ENCODE measurements around the gene FAM219B.
"Not testable (repeated sequence)": the region's sequence is repeated elsewhere in the genome, so short reads cannot be mapped to it uniquely, and the experiment has no call there.

Gene FAM219B

DNA sequence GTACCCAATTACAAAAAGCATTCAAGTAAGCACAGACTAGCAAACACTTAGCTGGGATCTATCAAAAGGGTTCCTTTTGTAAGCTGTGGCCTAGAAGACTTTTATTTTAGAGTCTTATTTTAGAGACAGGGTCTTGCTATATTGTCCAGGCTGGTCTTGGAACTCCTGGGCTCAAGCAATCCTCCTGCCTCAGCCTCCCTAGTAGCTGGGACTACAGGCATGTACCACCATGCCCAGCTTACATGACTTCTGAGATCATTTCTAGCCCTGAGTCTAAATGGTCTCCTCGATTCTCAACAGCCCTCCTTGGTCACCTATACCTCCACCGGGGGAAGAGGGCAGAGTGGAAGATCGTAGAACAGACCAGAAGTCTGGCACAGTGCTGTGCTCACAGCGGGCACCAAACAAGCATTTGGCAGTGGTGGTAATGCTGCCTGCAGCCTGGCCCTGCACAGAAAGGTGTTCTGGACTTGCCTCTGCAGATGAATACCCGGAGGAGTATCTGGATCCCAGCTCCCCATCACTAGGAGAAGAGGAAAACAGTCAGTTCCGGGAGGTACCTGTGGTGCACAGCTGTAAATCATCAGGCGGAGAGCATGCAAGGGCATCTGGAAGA, 2.4 kb downstream of the FAM219B start:
- H3K4me3 ChIP-seq (ENCODE audit: low read depth, low read length): no peak overlapping the region

DNA sequence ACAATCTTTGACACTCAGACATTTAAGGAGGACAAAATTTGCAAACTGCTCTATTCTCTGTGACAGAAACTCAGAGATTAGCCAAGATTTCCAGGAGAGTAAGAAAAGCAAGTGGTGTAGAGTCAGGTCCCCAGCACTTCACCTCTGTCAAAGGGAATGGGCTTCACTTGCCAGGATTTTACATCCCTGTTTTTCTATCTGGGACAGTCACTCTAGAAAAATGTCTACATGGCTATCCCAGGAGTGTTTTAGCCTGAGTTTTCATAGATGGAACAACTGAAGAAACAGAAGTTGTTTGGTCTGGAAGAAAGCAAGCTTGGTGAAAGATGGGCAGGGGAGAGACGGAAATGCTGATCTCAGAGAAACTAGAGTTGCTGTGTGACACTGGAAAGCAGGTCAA, 3.0 kb downstream of the FAM219B start:
- no peak overlapping the region for H3K4me3 ChIP-seq (ENCODE audit: low read depth, low read length)

DNA sequence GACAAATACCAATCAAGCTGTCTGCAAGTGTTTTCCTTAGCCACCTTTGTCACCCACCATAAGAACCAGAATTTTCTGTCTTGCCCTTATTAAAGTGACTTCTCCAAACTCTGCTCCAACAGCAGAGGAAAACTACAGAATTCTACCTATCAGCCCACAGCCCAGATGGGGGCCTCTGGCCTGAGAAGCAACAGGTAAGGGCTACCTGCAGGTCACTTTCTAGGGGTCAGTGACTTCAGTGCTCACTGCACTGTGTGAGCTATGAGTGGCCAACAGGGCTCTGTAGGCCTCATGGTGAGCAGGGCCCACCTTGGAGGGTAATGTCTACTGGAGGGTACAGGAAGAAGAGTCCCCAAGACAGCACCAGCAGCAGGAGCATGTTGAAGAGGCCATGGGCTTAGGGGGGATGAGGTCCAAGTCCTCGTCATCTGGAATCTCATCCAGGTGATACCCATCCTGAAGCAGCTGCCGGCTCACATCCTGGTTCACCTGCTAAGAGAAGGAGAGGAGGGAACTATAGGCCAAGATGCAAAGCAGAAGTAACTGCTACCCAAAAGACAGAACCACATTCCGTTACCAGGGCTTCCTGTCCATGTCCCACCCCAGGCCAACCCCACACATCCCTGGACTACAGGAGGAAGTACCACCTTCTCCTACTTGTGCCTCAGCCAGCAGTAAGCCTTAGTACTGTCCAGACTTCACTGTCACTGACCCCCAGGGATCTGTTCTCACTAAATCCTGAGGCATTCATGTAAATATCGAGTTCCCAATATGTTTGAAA, 4.2 kb downstream of the FAM219B start:
- no peak overlapping the region for H3K4me3 ChIP-seq (ENCODE audit: low read depth, low read length)

DNA sequence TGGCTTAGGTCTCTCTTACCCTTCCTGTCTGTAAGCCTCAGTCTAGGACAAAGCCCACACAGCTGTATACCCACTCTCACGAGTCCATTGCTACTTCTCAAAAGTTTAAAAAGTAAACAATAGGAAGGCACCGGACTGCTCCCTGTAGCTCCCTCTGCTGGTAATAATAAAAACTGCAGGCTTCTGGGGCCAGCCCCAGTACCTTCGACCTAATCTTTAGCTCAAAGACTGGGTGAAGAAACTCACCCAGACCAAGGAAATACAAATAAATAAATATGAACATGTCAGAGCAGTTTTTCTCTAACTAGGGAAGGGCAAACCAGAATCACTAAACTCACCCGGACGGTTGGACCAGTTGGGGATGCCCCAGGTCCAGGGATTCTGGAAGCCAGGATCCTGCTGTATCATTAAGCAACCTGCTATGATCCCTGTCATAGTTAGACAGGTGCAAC, 5.0 kb downstream of the FAM219B start:
- H3K4me3 ChIP-seq (ENCODE audit: low read depth, low read length): no peak overlapping the region

DNA sequence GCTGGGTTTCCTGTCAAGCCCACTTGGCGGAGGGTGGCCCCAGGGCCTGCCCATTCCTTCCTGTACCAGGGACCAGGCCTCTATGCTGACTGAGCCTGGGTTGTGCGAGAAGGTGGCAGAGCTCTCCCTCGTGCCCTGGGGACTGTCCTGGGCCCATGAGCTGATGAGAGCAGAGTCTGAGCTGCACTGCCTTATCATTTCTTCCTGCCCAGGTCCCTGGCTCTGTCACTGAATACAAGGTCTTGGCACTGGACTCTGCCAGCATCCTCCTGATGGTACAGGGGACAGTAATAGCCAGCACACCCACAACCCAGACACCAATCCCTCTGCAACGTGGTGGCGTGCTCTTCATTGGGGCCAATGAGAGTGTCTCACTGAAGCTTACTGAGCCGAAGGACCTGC, 9.3 kb downstream of the FAM219B start:
- no peak overlapping the region for H3K4me3 ChIP-seq (ENCODE audit: low read depth, low read length)

DNA sequence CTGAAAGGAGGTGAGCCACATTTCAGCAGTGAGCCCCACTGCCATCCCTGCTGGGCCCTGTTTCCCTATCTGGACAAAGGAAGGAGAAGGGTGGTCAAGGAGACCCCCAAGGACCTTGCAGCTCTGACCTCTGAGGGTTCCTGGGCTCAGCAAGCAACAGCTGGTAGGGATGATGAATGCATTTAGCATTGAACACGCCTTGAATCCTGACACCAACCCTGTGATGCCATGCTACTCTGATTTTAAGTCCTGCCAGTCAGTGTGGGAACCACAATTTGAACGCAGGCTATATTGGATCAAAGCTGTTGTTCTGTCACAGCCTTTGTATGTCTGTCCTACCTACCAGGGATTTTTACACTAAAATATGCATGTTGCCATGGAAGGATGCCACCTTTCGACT, 10.3 kb downstream of the FAM219B start:
- no peak overlapping the region for H3K4me3 ChIP-seq (ENCODE audit: low read depth, low read length)

DNA sequence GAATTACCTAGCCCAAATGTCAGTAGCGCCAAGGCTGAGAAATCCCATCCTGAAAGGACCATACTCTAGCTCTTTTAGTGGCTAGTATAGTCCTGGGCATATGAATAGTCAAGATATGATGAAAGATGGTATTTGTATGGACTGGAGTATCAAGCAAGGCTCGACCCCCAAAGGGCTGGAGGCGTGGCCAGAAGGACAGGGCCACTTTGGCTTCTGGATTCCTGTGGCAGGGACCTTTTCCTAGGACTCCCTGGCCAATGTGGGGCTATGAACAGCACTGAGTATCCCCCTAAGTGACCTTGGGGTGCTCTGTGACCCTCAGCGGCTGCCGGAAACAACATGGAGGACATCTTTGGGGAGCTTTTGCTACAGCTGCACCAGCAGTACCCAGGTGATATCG, 10.8 kb downstream of the FAM219B start:
- H3K4me3 ChIP-seq (ENCODE audit: low read depth, low read length): no peak overlapping the region

DNA sequence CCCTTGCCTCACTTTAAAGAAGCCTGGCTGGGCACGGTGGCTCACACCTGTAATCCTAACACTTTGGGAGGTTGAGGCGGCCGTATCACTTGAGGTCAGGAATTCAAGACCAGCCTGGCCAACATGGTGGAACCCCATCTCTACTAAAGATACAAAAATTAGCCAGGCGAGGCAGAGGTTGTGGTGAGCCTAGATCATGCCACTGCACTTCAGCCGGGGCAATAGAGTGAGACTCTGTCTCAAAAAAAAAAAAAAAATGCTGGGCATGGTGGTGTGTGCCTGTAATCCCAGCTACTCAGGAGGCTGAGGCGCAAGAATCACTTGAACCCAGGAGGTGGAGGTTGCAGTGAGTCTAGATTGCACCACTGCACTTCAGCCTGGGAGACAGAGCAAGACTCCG, 12.3 kb downstream of the FAM219B start:
- H3K4me3 ChIP-seq (ENCODE audit: low read depth, low read length): not testable (repeated sequence)

DNA sequence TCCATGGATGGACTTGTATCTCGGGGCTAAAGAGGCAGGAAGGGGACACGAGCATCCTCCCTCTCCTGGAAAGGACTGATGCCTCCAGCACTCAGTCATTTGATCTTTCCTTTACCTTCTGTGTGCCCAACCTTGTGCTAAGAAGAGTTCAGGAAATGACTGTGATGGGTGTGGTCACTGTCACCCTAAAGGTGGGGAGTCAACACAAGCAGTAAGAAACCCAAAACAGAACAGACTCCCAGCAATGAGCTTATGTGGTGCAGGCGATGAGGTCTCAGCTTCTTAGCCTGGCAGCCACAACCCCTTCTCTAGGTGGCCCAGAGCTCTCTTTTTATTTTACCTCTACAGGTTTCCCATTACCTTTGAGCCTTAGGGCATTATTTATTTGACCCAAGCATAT, 13.0 kb downstream of the FAM219B start:
- no peak overlapping the region for H3K4me3 ChIP-seq (ENCODE audit: low read depth, low read length)

DNA sequence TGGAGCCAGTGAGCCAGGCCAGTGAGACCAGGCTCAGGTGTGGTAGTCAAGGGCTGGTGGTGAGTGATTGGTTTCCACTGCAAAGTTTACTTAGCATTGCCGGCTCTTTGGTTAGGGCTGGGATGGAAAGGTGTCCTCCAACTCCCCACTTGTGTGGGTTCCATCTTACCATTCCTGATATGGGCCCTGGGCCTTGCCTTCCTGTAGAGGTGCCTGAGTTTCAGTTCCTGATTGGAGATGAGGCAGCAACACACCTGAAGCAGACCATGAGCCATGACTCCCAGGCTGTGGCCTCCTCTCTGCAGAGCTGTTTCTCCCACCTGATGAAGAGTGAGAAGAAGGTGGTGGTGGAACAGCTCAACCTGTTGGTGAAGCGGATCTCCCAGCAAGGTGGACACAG, 13.7 kb downstream of the FAM219B start:
- no peak overlapping the region for H3K4me3 ChIP-seq (ENCODE audit: low read depth, low read length)

DNA sequence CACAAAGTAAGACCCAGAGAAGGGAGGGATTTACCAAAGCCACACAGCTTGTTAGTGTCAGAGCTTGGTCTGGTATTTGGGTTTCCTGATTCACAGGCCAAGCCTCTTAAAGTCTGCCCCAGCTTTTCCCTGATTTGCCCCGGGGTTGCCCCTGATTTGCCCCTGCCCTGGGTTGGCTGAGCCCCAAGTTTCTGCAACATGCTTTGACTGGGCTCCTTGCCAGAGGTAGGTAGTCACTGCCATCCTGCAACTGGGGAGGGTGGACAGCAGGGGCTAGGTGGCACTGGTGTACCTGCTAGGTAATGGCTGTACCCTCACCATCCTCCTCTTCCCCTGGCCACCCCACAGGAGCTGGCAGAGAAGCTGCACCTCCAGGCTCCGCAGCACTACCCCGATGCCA, 14.3 kb downstream of the FAM219B start:
- no peak overlapping the region for H3K4me3 ChIP-seq (ENCODE audit: low read depth, low read length)

DNA sequence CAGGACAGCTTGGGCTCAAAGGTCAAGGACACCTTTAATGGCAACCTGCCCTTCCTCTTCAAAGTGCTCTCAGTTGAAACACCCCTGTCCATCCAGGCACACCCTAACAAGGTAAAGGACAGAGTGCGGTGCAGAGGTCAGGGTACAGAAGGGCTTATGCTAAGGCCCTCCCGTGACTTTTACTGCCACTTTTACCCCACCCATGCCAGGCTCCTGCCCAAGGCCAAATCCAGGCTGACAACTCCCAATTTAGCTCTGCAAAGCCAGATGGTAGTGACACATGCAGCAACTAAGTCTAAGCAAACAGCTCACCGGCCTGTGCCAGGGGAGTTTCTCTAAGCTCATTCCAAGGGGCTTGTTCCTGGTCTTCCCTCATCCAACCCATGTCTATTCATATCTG, 15.2 kb downstream of the FAM219B start:
- H3K4me3 ChIP-seq (ENCODE audit: low read depth, low read length): no peak overlapping the region

DNA sequence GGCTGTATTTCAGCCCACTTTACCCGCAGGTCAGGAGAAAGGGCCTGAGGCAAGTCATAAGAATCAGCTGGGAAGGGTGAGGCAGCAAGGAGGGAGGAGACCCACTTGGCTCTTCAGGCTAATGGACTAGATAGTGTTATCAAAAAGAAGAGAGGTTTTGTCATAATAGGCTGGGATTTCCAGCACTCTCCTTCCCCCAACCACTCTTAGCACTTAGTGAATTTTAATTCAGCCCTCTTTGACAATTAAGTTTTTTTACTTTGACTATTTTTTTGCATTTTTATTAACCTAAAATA, 16.0 kb downstream of the FAM219B start:
- H3K4me3 ChIP-seq (ENCODE audit: low read depth, low read length): peak overlapping the region; percentile 94

DNA sequence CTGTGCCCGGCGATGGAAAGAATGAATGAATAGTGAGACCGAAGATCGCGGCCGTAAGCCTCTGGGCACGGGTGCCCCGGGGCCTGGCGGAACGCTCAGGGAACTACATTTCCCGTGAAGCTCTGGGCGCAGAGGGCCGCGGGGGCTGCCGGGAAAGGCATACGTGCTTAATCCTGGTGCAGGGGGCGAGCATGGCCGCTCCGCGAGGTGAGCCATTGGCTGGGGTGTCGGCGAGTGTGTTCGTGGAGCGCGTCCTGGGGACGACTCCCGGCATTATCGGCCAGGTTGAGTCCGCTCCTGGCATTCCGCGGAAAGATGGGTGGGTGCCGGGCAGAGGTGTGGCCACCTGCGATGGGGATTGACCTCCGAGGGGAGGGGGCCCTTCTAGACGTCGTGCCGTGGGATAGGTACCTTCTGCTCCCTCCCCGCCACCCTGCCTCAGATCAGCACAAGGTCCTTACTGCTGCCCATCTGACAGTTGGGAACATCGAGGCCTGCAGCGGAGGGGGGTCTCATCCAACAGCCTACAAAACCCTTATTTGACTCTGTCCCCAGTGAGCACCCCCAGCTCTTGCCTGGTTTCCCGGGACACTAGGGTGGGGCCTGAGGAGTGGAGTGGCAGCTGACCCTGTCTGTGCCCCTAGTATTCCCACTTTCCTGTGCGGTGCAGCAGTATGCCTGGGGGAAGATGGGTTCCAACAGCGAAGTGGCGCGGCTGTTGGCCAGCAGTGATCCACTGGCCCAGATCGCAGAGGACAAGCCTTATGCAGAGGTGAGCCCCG, 16.6 kb downstream of the FAM219B start, which contains the start of gene MPI:
TSS of gene MPI (plus strand) at position 160 of the 782 bp plus-strand sequence. CDS start at position 192, 32 bp downstream.
- peak within 1 kb of the TSS; percentile 94 for H3K4me3 ChIP-seq (ENCODE audit: low read depth, low read length)

DNA sequence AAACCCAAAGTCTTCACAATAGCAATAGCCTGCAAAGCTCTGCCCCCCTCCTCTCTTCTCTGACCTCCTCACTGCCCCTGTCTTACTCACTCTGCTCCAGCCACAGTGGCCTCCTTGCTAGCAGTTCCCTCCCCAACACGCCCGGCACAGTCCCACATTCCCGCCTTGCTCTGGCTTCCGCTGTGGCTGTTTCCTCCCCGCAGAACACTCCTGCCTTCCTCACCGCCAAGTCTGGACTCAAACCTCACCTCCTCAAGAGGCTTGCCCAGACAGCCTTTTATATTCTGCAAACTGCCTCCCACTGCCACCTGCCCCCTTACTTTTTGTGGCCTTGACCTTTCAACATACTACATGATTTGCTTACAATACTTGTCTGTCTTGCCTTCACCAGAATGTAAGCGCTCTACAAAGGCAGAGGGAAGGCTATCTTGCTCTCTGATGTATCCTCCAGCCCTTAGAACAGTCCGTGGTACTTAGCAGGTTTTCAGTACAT, 17.2 kb downstream of the FAM219B start:
- H3K4me3 ChIP-seq (ENCODE audit: low read depth, low read length): peak overlapping the region; percentile 94

DNA sequence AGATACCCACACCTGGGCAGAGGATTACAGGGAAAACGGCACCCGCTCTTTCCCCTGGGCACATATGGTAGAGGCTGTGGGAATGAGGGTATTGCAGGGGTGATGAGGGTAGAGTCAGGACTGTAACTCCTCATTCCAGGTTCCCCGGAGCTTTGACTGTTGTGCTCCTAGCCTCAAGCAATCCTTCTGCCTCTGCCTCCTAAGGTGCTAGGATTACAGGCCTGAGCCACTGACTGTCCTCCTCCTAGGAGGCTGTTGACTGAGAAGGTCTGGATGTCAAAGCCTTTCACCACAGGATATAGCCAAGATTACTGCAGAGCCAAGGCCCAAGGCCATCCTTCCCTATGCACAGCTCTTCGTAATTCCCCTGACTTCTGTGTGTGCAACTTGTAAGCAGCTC, 17.9 kb downstream of the FAM219B start:
- H3K4me3 ChIP-seq (ENCODE audit: low read depth, low read length): no peak overlapping the region

DNA sequence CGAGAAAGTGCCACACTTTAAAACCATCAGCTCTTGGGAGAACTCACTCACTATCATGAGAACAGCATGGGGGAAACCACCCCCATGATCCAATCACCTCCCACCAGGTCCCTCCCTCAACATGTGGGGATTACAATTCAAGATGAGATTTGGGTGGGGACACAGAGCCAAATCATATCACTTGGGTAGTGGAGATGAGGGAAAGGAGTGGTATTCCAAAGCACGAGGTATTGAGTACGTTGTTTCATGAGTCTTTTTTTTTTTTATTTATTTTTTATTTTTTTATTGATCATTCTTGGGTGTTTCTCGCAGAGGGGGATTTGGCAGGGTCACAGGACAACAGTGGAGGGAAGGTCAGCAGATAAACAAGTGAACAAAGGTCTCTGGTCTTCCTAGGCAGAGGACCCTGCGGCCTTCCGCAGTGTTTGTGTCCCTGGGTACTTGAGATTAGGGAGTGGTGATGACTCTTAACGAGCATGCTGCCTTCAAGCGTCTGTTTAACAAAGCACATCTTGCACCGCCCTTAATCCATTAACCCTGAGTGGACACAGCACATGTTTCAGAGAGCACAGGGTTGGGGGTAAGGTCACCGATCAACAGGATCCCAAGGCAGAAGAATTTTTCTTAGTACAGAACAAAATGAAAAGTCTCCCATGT, 19.0 kb downstream of the FAM219B start:
- not testable (repeated sequence) for H3K4me3 ChIP-seq (ENCODE audit: low read depth, low read length)

DNA sequence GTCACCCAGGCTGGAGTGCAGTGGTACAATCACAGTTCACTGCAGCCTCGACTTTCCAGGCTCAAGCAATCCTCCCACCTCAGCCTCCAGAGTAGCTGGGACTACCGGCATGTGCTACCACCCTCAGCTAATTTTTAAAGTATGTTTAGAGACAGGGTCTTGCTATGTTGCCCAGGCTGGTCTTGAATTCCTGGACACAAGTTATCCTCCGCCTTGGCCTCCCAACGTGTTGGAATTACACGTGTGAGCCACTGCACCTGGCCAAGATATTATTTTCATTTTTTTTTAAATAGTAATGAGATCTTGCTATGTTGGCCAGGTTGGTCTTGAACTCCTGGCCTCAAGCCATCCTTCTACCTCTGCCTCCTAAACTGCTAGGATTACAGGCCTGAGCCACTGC, 21.2 kb downstream of the FAM219B start:
- H3K4me3 ChIP-seq (ENCODE audit: low read depth, low read length): no peak overlapping the region

DNA sequence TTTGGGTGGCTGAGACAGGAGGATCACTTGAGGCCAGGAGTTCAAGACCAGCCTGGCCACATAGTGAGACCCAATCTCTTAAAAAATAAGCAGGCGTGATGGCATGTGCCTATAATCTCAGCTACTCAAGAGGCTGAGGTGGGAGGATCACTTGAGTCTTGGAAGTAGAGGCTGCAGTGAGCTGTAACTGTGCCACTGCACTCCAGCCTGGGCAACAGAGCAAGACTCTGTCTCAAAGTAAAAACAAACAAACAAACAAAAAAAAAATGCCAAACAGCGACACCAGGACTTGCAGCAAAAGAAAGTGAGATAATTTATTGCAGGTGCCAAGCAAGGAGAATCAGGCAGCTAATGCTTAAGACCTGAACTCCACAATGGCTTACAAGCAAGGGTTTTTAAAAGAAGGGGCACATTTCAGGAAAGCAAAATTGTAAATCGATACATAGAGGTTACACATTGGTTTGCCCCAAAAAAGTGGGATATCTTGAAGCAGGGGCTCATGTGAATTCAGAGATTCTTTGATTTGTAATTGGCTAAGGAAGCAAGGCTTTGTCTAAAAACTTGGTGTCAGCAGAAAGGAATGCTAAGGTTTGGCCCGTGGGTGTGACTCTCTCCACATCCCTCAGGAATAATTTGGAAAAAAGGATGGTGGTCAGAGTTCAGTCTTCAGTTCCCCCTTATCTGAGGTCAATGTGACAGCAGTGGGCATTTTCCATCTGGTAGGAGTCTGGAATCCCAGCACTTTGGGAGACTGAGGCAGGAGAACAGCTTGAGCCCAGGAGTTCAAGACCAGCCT, 22.0 kb downstream of the FAM219B start:
- H3K4me3 ChIP-seq (ENCODE audit: low read depth, low read length): no peak overlapping the region

DNA sequence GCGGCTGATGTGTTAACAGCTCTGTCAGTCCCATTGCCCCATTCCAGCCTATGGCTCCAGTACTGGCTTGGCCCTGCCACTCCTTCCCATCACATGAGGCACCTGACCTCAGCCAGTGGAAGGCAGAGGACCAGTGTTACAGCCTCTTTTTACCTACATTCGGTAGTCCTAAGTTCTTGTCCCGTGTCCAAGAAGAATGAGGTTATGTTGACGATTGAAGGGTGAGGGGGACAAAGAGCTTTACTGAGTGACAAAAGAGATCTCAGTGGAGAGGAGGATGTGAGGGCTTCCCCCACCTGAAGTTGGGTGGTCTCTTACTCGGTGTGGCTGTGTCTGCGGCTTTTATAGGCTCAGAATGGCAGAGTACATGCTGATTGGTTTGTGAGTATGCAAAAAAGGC, 24.1 kb downstream of the FAM219B start:
- H3K4me3 ChIP-seq (ENCODE audit: low read depth, low read length): no peak overlapping the region

Measured in iPS-11a (cell line).